AG08395 (cell line): ENCODE results near the gene ZNF407.

Experiments
- DNase-seq: peaks from one replicate; pipeline ENCODE4 v3.0.0; 2012; ENCODE audit warnings: mixed read lengths, low spot score

The ZNF407 gene

GRCh38 chr18:75010689-75011088 is 413.0 kb downstream of the ZNF407 start:
- no peak for DNase-seq

GRCh38 chr18:75016025-75016717 is 418.5 kb downstream of the ZNF407 start:
- DNase-seq: no peak

GRCh38 chr18:75023473-75023872 is 425.8 kb downstream of the ZNF407 start:
- DNase-seq: no peak

GRCh38 chr18:75024871-75025270 is 427.2 kb downstream of the ZNF407 start:
- no peak for DNase-seq

- no peak for DNase-seq
Measured at GRCh38 chr18:75025573-75025972, 427.9 kb downstream of the ZNF407 start.

- DNase-seq: no peak
Measured at GRCh38 chr18:75029481-75029880, 431.8 kb downstream of the ZNF407 start.

- DNase-seq: no peak
Measured at GRCh38 chr18:75031717-75032317, 434.1 kb downstream of the ZNF407 start.

- no peak for DNase-seq
Measured at GRCh38 chr18:75033516-75033915, 435.8 kb downstream of the ZNF407 start.

- DNase-seq: no peak
Measured at GRCh38 chr18:75034937-75035336, 437.3 kb downstream of the ZNF407 start.

GRCh38 chr18:75035928-75036327 is 438.3 kb downstream of the ZNF407 start:
- DNase-seq: no peak

- DNase-seq: no peak
Measured at GRCh38 chr18:75036917-75037688, 439.4 kb downstream of the ZNF407 start.

- no peak for DNase-seq
Measured at GRCh38 chr18:75037689-75037955, 440.0 kb downstream of the ZNF407 start.

GRCh38 chr18:75041586-75041985 is 443.9 kb downstream of the ZNF407 start:
- DNase-seq: peak; percentile 49

- DNase-seq: no peak
Measured at GRCh38 chr18:75043478-75043877, 445.8 kb downstream of the ZNF407 start.

GRCh38 chr18:75044296-75044695 is 446.6 kb downstream of the ZNF407 start:
- no peak for DNase-seq

GRCh38 chr18:75044791-75045190 is 447.1 kb downstream of the ZNF407 start:
- no peak for DNase-seq

GRCh38 chr18:75045272-75045671 is 447.6 kb downstream of the ZNF407 start:
- no peak for DNase-seq

GRCh38 chr18:75047240-75047961 is 449.7 kb downstream of the ZNF407 start:
- DNase-seq: no peak

- DNase-seq: no peak
Measured at GRCh38 chr18:75048776-75049454, 451.2 kb downstream of the ZNF407 start.

GRCh38 chr18:75049455-75049789 is 451.8 kb downstream of the ZNF407 start:
- no peak for DNase-seq

- DNase-seq: no peak
Measured at GRCh38 chr18:75051757-75052156, 454.1 kb downstream of the ZNF407 start.

- DNase-seq: no peak
Measured at GRCh38 chr18:75052475-75052874, 454.8 kb downstream of the ZNF407 start.
